HepG2 (cell line): Measurements from ENCODE around the gene KCNQ2. TPM values are rescaled to one million over a fixed set of nuclear protein-coding genes. Genes with fewer than 3 reads are reported as not detected.
A peak's percentile ranks its signal among the peaks of the same experiment; 100 is the strongest.

Source experiments
- ATAC-seq: fragments of 200-7000 bp; cut with Tn5 transposase; 3 replicates; pipeline ENCODE4 v1.9.1; 2020; ENCODE audit warnings: mild to moderate bottlenecking, moderate library complexity
- BruUV-seq: library from RNA; stranded (reverse); fragments of 400-500 nt; replicated peaks from 2 replicates; lab custom pipeline; 2021; lab: Mats Ljungman, UMichigan
- CTCF ChIA-PET: fragments of 300-600 bp; formaldehyde crosslinking; extraction: SDS; loops from one replicate; lab custom pipeline; 2021; ENCODE audit warnings: low total read pairs, inconsistent platforms, low intra/inter-chr PET ratio; lab: Yijun Ruan, JAX
- POLR2A ChIA-PET: fragments of 350-600 bp; sonication (Branson Sonifier 250); formaldehyde crosslinking; loops from one replicate; lab custom pipeline; 2020; ENCODE audit warnings: antibody characterized with exemption, inconsistent platforms; lab: Yijun Ruan, JAX
- DNase-seq: peaks from one replicate; pipeline ENCODE4 v3.0.0-alpha.2; 2015; ENCODE audit warnings: low spot score
- FAIRE-seq: peaks from 3 replicates; lab custom pipeline; 2011; peaks lifted over from hg19 to GRCh38; lab: Jason Lieb, UNC
- H2AFZ ChIP-seq: one replicate; pipeline ENCODE4 v1.6.1; 2011; ENCODE audit warnings: low read length, inconsistent platforms
- H3K27ac ChIP-seq: fragments of 300-600 bp; 3 replicates; pipeline ENCODE4 v1.8.0; 2011; ENCODE audit warnings: mixed run types, mild to moderate bottlenecking, mixed read lengths, low read length, inconsistent platforms; ENCODE audit not compliant: insufficient read depth; ENCODE audit errors: extremely low read length
- H3K27me3 ChIP-seq, 2 experiments: fragments of 200-600 bp in 1 of 2; 2 replicates in 1 of 2; 3 replicates in 1 of 2; pipeline versions ENCODE4 v1.6.0 to v1.8.0; 2011; ENCODE audit warnings: low read length in 2 of 2, mild to moderate bottlenecking in 2 of 2, moderate library complexity in 2 of 2, inconsistent platforms in 1 of 2; ENCODE audit not compliant: insufficient read depth in 2 of 2, control insufficient read depth in 1 of 2
- H3K36me3 ChIP-seq, 2 experiments: fragments of 200-600 bp in 1 of 2; replicated peaks in 1 of 2; 2 replicates in 1 of 2; 3 replicates in 1 of 2; pipeline versions ENCODE4 v1.5.1 to v1.8.0; 2011; ENCODE audit warnings: low read length in 2 of 2, inconsistent platforms in 1 of 2; ENCODE audit not compliant: insufficient read depth in 2 of 2, control insufficient read depth in 1 of 2
- H3K4me1 ChIP-seq: 2 replicates; pipeline ENCODE4 v1.5.1; 2012; ENCODE audit warnings: low read length, inconsistent platforms; ENCODE audit not compliant: insufficient read depth
- H3K4me2 ChIP-seq: 2 replicates; pipeline ENCODE4 v1.6.0; 2011; ENCODE audit warnings: low read depth, low read length, inconsistent platforms
- H3K4me3 ChIP-seq, 3 experiments: fragments of 200-600 bp in 1 of 3; sonication (generic), shearing (Covaris generic) in 1 of 3; replicated peaks in 1 of 3; 2 replicates each; pipeline ENCODE4 v1.5.1; 2011 to 2016; ENCODE audit warnings: low read length in 3 of 3, inconsistent platforms in 2 of 3, low read depth in 2 of 3, mild to moderate bottlenecking in 2 of 3, control low read depth in 1 of 3, mixed read lengths in 1 of 3; ENCODE audit not compliant: insufficient read depth in 1 of 3
- H3K79me2 ChIP-seq: one replicate; pipeline ENCODE4 v1.6.1; 2011; ENCODE audit warnings: low read length, inconsistent platforms; ENCODE audit not compliant: insufficient read depth
- H3K9ac ChIP-seq: 2 replicates; pipeline ENCODE4 v1.6.0; 2011; ENCODE audit warnings: mild to moderate bottlenecking, low read depth, low read length, inconsistent platforms; ENCODE audit not compliant: insufficient read depth
- H3K9me3 ChIP-seq: 2 replicates; pipeline ENCODE4 v1.5.1; 2012; ENCODE audit warnings: mild to moderate bottlenecking, low read length
- H4K20me1 ChIP-seq: 2 replicates; pipeline ENCODE4 v1.6.0; 2011; ENCODE audit warnings: inconsistent platforms, mild to moderate bottlenecking, low read length, moderate library complexity; ENCODE audit not compliant: insufficient read depth
- GABPA ChIP-seq, 2 experiments: IDR thresholded peaks; 2 replicates each; pipeline ENCODE4 v1.6.1; 2011 to 2016; ENCODE audit warnings: low read depth in 2 of 2, low read length in 1 of 2, missing biosample characterization in 1 of 2, missing genetic modification characterization in 1 of 2
- SIX4 ChIP-seq: sonication (generic); formaldehyde crosslinking; IDR thresholded peaks from 2 replicates; pipeline ENCODE4 v1.4.0; 2020; ENCODE audit warnings: missing genetic modification reagents
- SP1 ChIP-seq, 2 experiments: fragments of 450-650 bp in 1 of 2; sonication (generic) in 1 of 2; formaldehyde crosslinking in 1 of 2; IDR thresholded peaks; 2 replicates each; pipeline versions ENCODE4 v1.4.0 to v1.6.1; 2016 to 2020; ENCODE audit warnings: missing genetic modification reagents in 1 of 2
- ZKSCAN5 ChIP-seq: sonication (generic); formaldehyde crosslinking; IDR thresholded peaks from 2 replicates; pipeline ENCODE4 v1.5.1; 2020; ENCODE audit warnings: mild to moderate bottlenecking, missing genetic modification reagents
- ZNF263 ChIP-seq: sonication (generic); formaldehyde crosslinking; IDR thresholded peaks from 2 replicates; pipeline ENCODE4 v1.4.0; 2020; ENCODE audit warnings: missing genetic modification reagents
- ZNF747 ChIP-seq: sonication (generic); formaldehyde crosslinking; IDR thresholded peaks from 2 replicates; pipeline ENCODE4 v1.8.1; 2023; ENCODE audit warnings: missing genetic modification reagents, mild to moderate bottlenecking, borderline replicate concordance
- WGBS: methylation state at CpG from one replicate; pipeline ENCODE4 v1.1.6; 2017; ENCODE audit warnings: low lambda C conversion rate; 5-methylcytosine and 5-hydroxymethylcytosine counted together
- in situ Hi-C: cut with HindIII; loops from 2 replicates; pipeline ENCODE4 v1.10.0; 2017; ENCODE audit warnings: low pct_unique_long_range_greater_than_20kb; ENCODE audit not compliant: extremely low pct_ligation_motif_present
- intact Hi-C: fragments of 100-400 bp; cut with micrococcal nuclease; formaldehyde crosslinking; loops from one replicate; pipeline ENCODE4 v1.10.0; 2022; ENCODE audit not compliant: unreplicated experiment
- polyA plus RNA-seq, 8 experiments: library from polyadenylated mRNA; depleted of rRNA in 3 of 8; stranded (reverse) in 7 of 8; unstranded in 1 of 8; fragments of >200 nt; fragmentation: Illumina TruSeq in 4 of 8; extraction: Trizol in 4 of 8; gene quantifications; 2 replicates each; pipeline versions ENCODE4 v1.2.1 to v1.2.3, GENCODE V29; 2011 to 2016; ENCODE audit warnings: low read depth in 4 of 8, missing spikeins in 1 of 8, mixed read lengths in 1 of 8; ENCODE audit not compliant: insufficient read depth in 1 of 8
- total RNA-seq, 5 experiments: library from RNA; depleted of rRNA; stranded (reverse); fragments of >200 nt; fragmentation: Illumina TruSeq; extraction: Trizol; gene quantifications; 2 replicates each; pipeline ENCODE4 v1.2.3, GENCODE V29; 2016; ENCODE audit warnings: low read depth in 1 of 5
- TF ChIP-seq, protein P1 (sequence below): sonication (generic); formaldehyde crosslinking; conservative IDR thresholded peaks from 2 replicates; pipeline ENCODE4 v1.8.1; 2023; ENCODE audit warnings: missing genetic modification reagents

KCNQ2 gene
- total and polyA plus RNA-seq, 2 of the 13 experiments (the other 11 are each of a cell fraction or from before 2014, with no cell fraction given), result not detected

DNA sequence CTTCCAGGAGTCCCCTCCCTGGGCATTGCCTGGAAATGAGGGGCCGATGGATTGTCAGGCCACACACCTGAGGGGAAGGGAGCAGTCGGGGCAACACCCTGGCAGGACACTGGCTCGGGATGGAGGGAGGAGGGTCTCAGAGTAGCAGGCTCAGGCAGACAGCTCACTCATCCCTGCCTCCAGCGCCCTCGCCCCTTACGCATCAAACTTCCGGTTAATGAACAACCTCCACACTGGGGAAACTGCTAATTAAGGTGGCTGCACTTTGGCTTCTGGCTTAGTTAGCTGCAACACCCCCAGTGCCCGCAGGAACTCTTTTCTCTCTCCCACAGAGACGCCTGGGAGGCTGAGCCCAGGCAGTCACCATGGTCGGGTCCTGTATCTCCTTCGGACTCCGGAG, 98.0 kb downstream of the KCNQ2 start:
- Histone ChIP-seq H3K4me2 (no peak overlapping the region), H2AFZ (no peak overlapping the region), H3K4me3 (no peak overlapping the region; a peak in 1 of 6 replicates), H3K27ac (no peak overlapping the region), H3K9me3 (no peaks in the 10 kb centered on the region), H3K9ac (no peak overlapping the region), H3K36me3 (no peaks in the 10 kb centered on the region), H3K79me2 (no peaks in the 10 kb centered on the region), H3K27me3 (peaks cover 9 to 58% of the 10 kb centered on the region in 2 experiments; a peak in 4 of 5 replicates), H4K20me1 (no peaks in the 10 kb centered on the region; the same call in 1 of the 2 replicates), H3K4me1 (peaks cover 39% of the 10 kb centered on the region)
- ChIA-PET POLR2A (no interaction called here), CTCF (no interaction called here)
- FAIRE-seq, result peak; percentile 72
- ATAC-seq, result peak; percentile 14
- no TSS peak for BruUV-seq
- no peak for TF ChIP-seq SP1 (IDR thresholded peaks at IDR 0.05)
- no peak for TF ChIP-seq SP1 (CRISPR knock-in tag; IDR thresholded peaks at IDR 0.05)
- TF ChIP-seq, protein P1, sequence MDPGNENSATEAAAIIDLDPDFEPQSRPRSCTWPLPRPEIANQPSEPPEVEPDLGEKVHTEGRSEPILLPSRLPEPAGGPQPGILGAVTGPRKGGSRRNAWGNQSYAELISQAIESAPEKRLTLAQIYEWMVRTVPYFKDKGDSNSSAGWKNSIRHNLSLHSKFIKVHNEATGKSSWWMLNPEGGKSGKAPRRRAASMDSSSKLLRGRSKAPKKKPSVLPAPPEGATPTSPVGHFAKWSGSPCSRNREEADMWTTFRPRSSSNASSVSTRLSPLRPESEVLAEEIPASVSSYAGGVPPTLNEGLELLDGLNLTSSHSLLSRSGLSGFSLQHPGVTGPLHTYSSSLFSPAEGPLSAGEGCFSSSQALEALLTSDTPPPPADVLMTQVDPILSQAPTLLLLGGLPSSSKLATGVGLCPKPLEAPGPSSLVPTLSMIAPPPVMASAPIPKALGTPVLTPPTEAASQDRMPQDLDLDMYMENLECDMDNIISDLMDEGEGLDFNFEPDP (CRISPR knock-in tag), result 0 out of 2 replicates have a peak, but pooled peaks have one; percentile 40
- 0 out of 2 replicates have a peak, but pooled peaks have one; percentile 52 for TF ChIP-seq ZNF263 (CRISPR knock-in tag)
- TF ChIP-seq SIX4, result no peak
- TF ChIP-seq GABPA (IDR thresholded peaks at IDR 0.05; ENCODE audit: low read depth, low read length), result no peak
- 0 out of 2 replicates have a peak, but pooled peaks have one; percentile 18 for TF ChIP-seq GABPA (CRISPR knock-in tag; IDR thresholded peaks at IDR 0.05; ENCODE audit: low read depth)
- no peak for TF ChIP-seq ZKSCAN5 (CRISPR knock-in tag)
- no peak for TF ChIP-seq ZNF747 (CRISPR knock-in tag)
- no peak for DNase-seq
- in situ Hi-C loops, result no loop called here
- intact Hi-C loops, result no loop called here
- 2% methylated on average over 12 of the region's 12 CpGs for WGBS
